Vagina (tissue), 2 donors: ENCODE measurements around the gene ACVRL1. TPM values are rescaled to one million over a fixed set of nuclear protein-coding genes. Genes with fewer than 3 reads are reported as not detected.

Experiments used
- DNase-seq, 2 donors: peaks; one replicate each; pipeline ENCODE4 v3.0.0-alpha.2; 2017; ENCODE audit errors: extremely low spot score in 2 of 2
- H3K27ac ChIP-seq: fragments of 200-600 bp; sonication (generic); one replicate; pipeline ENCODE4 v1.5.1; 2019
- H3K27me3 ChIP-seq: fragments of 200-600 bp; sonication (generic); one replicate; pipeline ENCODE4 v1.5.1; 2019
- H3K36me3 ChIP-seq, 2 donors: fragments of 200-600 bp; sonication (generic); one replicate each; pipeline ENCODE4 v1.5.1; 2017 to 2019
- H3K4me1 ChIP-seq: fragments of 200-600 bp; sonication (generic); one replicate; pipeline ENCODE4 v1.5.1; 2019
- H3K4me3 ChIP-seq, 2 donors: fragments of 200-600 bp; sonication (generic); 1 replicate in 1 of 2; 2 replicates in 1 of 2; pipeline ENCODE4 v1.5.1; 2016 to 2019
- H3K9me3 ChIP-seq: fragments of 200-600 bp; sonication (generic); one replicate; pipeline ENCODE4 v1.5.1; 2019
- POLR2A ChIP-seq, 2 donors: fragments of 450-650 bp; IDR thresholded peaks; one replicate each; pipeline ENCODE4 v1.6.1; 2017; ENCODE audit warnings: antibody characterized with exemption in 2 of 2, mild to moderate bottlenecking in 2 of 2, moderate library complexity in 2 of 2
- POLR2AphosphoS5 ChIP-seq, 2 donors: sonication (generic); formaldehyde crosslinking; IDR thresholded peaks; one replicate each; pipeline ENCODE4 v1.9.0; 2017; ENCODE audit warnings: antibody characterized with exemption in 2 of 2, mild to moderate bottlenecking in 2 of 2, low read depth in 1 of 2; ENCODE audit not compliant: insufficient read depth in 1 of 2
- intact Hi-C: fragments of 100-400 bp; cut with DNase I; formaldehyde crosslinking; loops from one replicate; pipeline ENCODE4 v1.15.1; 2023
- total RNA-seq: library from RNA; depleted of rRNA; stranded (reverse); fragments of >200 nt; gene quantifications from one replicate; pipeline ENCODE4 v1.2.3, GENCODE V29; 2016
- TF ChIP-seq, protein P1 (sequence below), 3 experiments: fragments of 450-650 bp in 2 of 3; fragments of 200-600 bp in 1 of 3; sonication (generic) in 1 of 3; IDR thresholded peaks; one replicate each; pipeline ENCODE4 v1.5.1; 2017 to 2019; ENCODE audit warnings: antibody characterized with exemption in 3 of 3, mild to moderate bottlenecking in 2 of 3, moderate library complexity in 2 of 3

Gene ACVRL1
- total RNA-seq, 1 donor from 2014 or later: 115 TPM

- Histone ChIP-seq H3K9me3 (no peaks in the 10 kb centered on the region), H3K27ac (no peak overlapping the region), H3K4me1 (peaks cover 21% of the 10 kb centered on the region), H3K4me3 (no peak overlapping the region), H3K36me3 (no peaks in the 10 kb centered on the region), H3K27me3 (no peaks in the 10 kb centered on the region)
- DNase-seq: no peak
- TF ChIP-seq, protein P1, sequence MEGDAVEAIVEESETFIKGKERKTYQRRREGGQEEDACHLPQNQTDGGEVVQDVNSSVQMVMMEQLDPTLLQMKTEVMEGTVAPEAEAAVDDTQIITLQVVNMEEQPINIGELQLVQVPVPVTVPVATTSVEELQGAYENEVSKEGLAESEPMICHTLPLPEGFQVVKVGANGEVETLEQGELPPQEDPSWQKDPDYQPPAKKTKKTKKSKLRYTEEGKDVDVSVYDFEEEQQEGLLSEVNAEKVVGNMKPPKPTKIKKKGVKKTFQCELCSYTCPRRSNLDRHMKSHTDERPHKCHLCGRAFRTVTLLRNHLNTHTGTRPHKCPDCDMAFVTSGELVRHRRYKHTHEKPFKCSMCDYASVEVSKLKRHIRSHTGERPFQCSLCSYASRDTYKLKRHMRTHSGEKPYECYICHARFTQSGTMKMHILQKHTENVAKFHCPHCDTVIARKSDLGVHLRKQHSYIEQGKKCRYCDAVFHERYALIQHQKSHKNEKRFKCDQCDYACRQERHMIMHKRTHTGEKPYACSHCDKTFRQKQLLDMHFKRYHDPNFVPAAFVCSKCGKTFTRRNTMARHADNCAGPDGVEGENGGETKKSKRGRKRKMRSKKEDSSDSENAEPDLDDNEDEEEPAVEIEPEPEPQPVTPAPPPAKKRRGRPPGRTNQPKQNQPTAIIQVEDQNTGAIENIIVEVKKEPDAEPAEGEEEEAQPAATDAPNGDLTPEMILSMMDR (IDR thresholded peaks at IDR 0.05): no peak
- TF ChIP-seq POLR2A (IDR thresholded peaks at IDR 0.05) (no peak), POLR2AphosphoS5 (IDR thresholded peaks at IDR 0.05; ENCODE audit: insufficient read depth in 1 of 2, low read depth in 1 of 2) (no peak)
- intact Hi-C loops: no loop called here
These were observed 36.8 kb upstream of the ACVRL1 start for GRCh38 chr12:51870504-51870903.

DNA sequence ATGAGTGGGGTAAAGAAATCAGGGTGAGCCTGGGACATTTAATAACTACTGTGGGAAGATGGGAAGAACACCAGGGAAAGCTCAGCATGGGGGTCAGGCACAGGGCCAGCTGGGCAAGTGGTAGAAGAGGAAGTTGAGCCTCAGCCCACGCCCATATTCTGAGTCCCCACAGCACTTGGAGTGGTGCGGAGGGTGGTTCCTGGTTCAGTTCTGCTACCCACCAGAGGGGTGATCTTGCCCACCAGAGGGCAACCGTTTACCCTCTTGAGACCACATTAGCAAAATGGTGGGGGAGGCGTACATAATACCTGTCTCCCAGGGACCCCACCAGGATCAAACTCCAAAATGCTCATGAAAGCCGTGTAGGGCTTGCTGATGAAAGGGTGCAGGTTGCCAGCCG, 36.2 kb upstream of the ACVRL1 start:
- Histone ChIP-seq H3K4me3 (no peak overlapping the region), H3K4me1 (peaks cover 19% of the 10 kb centered on the region), H3K27ac (no peak overlapping the region), H3K9me3 (no peaks in the 10 kb centered on the region), H3K27me3 (no peaks in the 10 kb centered on the region), H3K36me3 (no peaks in the 10 kb centered on the region)
- intact Hi-C loops: no loop called here
- no peak for DNase-seq
- no peak for TF ChIP-seq POLR2AphosphoS5 (IDR thresholded peaks at IDR 0.05; ENCODE audit: insufficient read depth in 1 of 2, low read depth in 1 of 2)
- TF ChIP-seq, protein P1 (IDR thresholded peaks at IDR 0.05): no peak

GRCh38 chr12:51871918-51872688, 35.2 kb upstream of the ACVRL1 start:
- no peak for DNase-seq
- no peak overlapping the region for H3K4me3 ChIP-seq
- peaks cover 19% of the 10 kb centered on the region for H3K4me1 ChIP-seq
- intact Hi-C loops: no loop called here
- no peaks in the 10 kb centered on the region for H3K9me3 ChIP-seq
- no peak overlapping the region for H3K27ac ChIP-seq
- no peaks in the 10 kb centered on the region for H3K36me3 ChIP-seq
- TF ChIP-seq POLR2AphosphoS5 (IDR thresholded peaks at IDR 0.05; ENCODE audit: insufficient read depth in 1 of 2, low read depth in 1 of 2): no peak
- TF ChIP-seq POLR2A (IDR thresholded peaks at IDR 0.05): no peak
- TF ChIP-seq, protein P1 (IDR thresholded peaks at IDR 0.05): no peak
- no peaks in the 10 kb centered on the region for H3K27me3 ChIP-seq

DNA sequence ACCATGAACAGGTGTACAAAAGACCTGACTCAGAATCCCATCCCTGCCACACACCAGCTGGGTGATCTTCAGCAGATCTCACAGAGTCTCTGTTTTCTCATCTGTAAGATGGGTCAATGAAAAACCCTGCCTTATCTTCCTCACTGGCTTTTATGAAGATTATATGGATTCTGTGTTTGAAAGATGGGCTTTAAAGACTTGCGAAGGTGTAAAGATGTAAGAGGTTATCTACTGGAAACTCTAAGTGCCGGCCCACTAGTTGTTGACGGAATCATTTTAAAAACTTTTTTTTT, 34.7 kb upstream of the ACVRL1 start:
- intact Hi-C loops: no loop called here
- H3K4me1 ChIP-seq: peaks cover 19% of the 10 kb centered on the region
- no peak for DNase-seq
- H3K27ac ChIP-seq: no peak overlapping the region
- no peaks in the 10 kb centered on the region for H3K36me3 ChIP-seq
- no peaks in the 10 kb centered on the region for H3K27me3 ChIP-seq
- no peak overlapping the region for H3K4me3 ChIP-seq
- TF ChIP-seq POLR2AphosphoS5 (IDR thresholded peaks at IDR 0.05; ENCODE audit: insufficient read depth in 1 of 2, low read depth in 1 of 2) (no peak), POLR2A (IDR thresholded peaks at IDR 0.05) (no peak)
- TF ChIP-seq, protein P1 (IDR thresholded peaks at IDR 0.05): no peak
- H3K9me3 ChIP-seq: no peaks in the 10 kb centered on the region

DNA sequence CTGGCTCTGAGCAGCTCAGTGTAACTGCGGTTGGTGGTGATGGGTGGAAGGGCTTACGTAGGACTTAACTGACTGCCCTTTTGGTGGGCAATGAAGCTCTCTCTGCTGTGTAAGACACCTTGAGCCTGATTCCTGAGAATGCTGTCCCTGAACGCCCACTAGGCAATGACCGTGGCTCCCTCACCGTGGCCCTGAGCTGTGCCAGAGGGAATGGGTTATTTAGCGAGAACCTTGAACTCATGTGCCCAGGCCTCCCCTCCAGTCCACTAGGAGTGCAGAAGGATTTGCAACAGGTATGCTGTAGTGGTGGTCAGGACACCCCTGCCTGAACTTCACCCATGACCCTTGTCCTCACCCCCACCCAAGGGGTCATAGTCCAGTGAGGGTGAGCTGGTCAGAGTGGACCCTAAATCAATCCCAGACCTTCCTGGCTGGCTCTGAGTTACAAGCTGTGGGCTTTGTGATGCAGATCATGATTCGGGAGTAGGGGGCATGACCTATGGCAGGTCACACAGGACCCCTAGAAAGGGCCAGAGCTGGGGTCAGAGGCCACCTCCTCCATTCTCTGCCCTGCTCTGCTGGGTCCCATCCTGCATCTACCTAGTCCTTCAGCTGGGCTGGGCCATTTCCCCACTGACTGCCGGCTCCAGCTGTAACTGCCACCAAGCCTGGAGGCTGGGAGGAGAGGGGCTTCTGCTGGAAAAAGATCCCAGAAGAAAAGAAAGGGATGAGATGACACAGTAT, 33.9 kb upstream of the ACVRL1 start:
- no peak for DNase-seq
- TF ChIP-seq, protein P1 (IDR thresholded peaks at IDR 0.05): no peak
- no peak for TF ChIP-seq POLR2AphosphoS5 (IDR thresholded peaks at IDR 0.05; ENCODE audit: insufficient read depth in 1 of 2, low read depth in 1 of 2)
- no peak for TF ChIP-seq POLR2A (IDR thresholded peaks at IDR 0.05)
- Histone ChIP-seq H3K4me1 (peaks cover 19% of the 10 kb centered on the region), H3K9me3 (no peaks in the 10 kb centered on the region), H3K36me3 (no peaks in the 10 kb centered on the region), H3K4me3 (no peak overlapping the region), H3K27ac (no peak overlapping the region), H3K27me3 (no peaks in the 10 kb centered on the region)
- intact Hi-C loops: no loop called here
